ENCODE data around the gene TUBB4A. TPM values are rescaled to one million over a fixed set of nuclear protein-coding genes. Genes with fewer than 3 reads are reported as not detected.

Gene TUBB4A
- total RNA-seq, 1 experiment from 2014 or later: not detected

DNA sequence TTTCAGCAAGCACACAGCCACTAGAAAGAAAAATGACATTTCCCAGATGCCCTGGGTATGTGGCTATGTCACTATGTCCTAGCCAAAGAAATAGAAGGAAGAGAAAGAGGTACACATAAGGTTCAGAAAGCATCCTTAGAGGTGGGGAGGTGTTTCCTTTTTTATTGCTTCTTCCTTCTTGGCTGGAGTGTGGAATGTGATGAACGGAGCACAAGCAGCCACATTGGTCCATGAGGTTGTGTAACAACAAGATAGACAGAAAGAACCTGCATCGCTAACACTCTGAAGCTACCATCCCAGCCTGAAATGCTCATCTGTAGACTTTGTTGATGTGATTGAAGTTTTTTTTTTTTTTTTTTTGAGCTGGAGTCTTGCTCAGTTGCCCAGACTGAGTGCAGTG is 49.2 kb downstream of the TUBB4A start:
- no peaks in the 10 kb centered on the region for H3K36me3 ChIP-seq (ENCODE audit: low read depth)
- no peaks in the 10 kb centered on the region for H3F3A ChIP-seq (ENCODE audit: insufficient read depth, low read depth)
- no peak overlapping the region for H2AFZ ChIP-seq
- no peaks in the 10 kb centered on the region for H3K9me2 ChIP-seq (ENCODE audit: insufficient read depth)
- H3K4me2 ChIP-seq: no peak overlapping the region
- H3K27me3 ChIP-seq (ENCODE audit: insufficient read depth, low read depth): no peaks in the 10 kb centered on the region
- no peaks in the 10 kb centered on the region for H3K9me3 ChIP-seq (ENCODE audit: insufficient read depth, low read depth)
- TF ChIP-seq EZH2 (IDR thresholded peaks at IDR 0.05; ENCODE audit: low read depth): no peak
- TF ChIP-seq, protein P1, sequence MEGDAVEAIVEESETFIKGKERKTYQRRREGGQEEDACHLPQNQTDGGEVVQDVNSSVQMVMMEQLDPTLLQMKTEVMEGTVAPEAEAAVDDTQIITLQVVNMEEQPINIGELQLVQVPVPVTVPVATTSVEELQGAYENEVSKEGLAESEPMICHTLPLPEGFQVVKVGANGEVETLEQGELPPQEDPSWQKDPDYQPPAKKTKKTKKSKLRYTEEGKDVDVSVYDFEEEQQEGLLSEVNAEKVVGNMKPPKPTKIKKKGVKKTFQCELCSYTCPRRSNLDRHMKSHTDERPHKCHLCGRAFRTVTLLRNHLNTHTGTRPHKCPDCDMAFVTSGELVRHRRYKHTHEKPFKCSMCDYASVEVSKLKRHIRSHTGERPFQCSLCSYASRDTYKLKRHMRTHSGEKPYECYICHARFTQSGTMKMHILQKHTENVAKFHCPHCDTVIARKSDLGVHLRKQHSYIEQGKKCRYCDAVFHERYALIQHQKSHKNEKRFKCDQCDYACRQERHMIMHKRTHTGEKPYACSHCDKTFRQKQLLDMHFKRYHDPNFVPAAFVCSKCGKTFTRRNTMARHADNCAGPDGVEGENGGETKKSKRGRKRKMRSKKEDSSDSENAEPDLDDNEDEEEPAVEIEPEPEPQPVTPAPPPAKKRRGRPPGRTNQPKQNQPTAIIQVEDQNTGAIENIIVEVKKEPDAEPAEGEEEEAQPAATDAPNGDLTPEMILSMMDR (conservative IDR thresholded peaks at IDR 0.05): no peak
- intact Hi-C loops (cut with micrococcal nuclease; ENCODE audit: unreplicated experiment): no loop called here
- CTCF ChIA-PET: no interaction called here
- POLR2A ChIA-PET (ENCODE audit: unreplicated experiment): no interaction called here
- no peak overlapping the region for H3K27ac ChIP-seq
- no peak overlapping the region for H3K4me3 ChIP-seq
- H3K4me1 ChIP-seq (replicated peaks; ENCODE audit: insufficient read depth): no peaks in the 10 kb centered on the region
- no TSS peak for BruUV-seq (replicated peaks)
- no peak for DNase-seq
- H4K20me1 ChIP-seq (ENCODE audit: insufficient read depth): no peaks in the 10 kb centered on the region
- H3K79me2 ChIP-seq (ENCODE audit: low read depth): no peaks in the 10 kb centered on the region

DNA sequence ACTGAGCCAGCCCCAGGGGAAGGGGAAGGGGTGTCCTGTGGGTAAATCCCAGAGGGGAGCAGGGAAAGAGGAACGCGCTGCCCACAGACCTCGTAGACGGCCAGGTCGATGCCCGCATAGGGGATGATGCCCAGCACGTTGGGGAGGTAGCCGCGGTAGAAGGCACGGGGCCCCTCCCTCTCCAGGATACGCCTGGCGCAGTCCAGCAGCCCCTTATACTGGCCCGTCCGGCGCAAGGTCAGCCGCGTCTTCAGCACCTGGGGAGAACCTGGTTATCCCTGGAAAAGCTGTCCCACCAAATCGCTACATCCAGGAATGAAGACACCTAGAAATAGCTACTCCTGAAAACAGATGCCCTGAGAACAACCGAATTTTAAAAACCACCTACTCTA is 49.9 kb downstream of the TUBB4A start:
- Histone ChIP-seq H3K9me3 (ENCODE audit: insufficient read depth, low read depth) (no peaks in the 10 kb centered on the region), H3F3A (ENCODE audit: insufficient read depth, low read depth) (no peaks in the 10 kb centered on the region), H3K36me3 (ENCODE audit: low read depth) (no peaks in the 10 kb centered on the region), H2AFZ (no peak overlapping the region), H3K27ac (no peak overlapping the region), H3K9me2 (ENCODE audit: insufficient read depth) (no peaks in the 10 kb centered on the region), H3K4me1 (replicated peaks; ENCODE audit: insufficient read depth) (no peaks in the 10 kb centered on the region), H3K79me2 (ENCODE audit: low read depth) (no peaks in the 10 kb centered on the region), H4K20me1 (ENCODE audit: insufficient read depth) (no peaks in the 10 kb centered on the region), H3K4me3 (no peak overlapping the region), H3K27me3 (ENCODE audit: insufficient read depth, low read depth) (no peaks in the 10 kb centered on the region), H3K4me2 (no peak overlapping the region)
- CTCF ChIA-PET: no interaction called here
- intact Hi-C loops (cut with micrococcal nuclease; ENCODE audit: unreplicated experiment): no loop called here
- POLR2A ChIA-PET (ENCODE audit: unreplicated experiment): no interaction called here
- TF ChIP-seq EZH2 (IDR thresholded peaks at IDR 0.05; ENCODE audit: low read depth): no peak
- TF ChIP-seq, protein P1 (conservative IDR thresholded peaks at IDR 0.05): no peak
- DNase-seq: no peak
- BruUV-seq (replicated peaks): no TSS peak

DNA sequence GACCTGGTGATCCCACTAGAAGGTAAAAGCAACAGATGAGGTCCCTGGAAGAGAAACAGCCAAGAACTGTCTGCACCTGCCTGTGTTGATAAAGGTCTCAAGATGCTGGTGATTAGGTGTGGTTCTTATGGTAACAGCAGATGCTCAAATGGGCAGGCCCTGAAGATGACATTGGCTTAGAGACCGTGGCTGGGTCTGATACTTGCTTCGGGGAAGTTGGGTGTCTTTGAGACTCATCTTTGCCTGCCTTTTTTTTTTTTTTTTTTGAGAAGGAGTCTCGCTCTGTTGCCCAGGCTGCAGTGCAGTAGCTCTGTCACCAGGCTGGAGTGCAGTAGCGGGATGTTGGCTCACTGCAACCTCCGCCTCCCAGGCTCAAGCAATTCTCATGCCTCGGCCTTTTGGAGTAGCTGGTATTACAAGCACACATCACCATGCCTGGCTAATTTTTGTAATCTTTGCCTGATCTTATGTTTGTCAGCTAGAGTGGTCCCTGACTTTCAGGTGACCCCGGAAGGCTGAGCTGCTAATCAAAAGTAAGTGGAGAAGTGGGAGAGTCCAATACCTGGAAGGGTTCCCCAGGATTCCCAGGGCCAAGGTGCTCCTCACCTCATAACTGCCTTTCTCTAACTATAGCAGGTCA is 50.4 kb downstream of the TUBB4A start:
- Histone ChIP-seq H3K4me3 (no peak overlapping the region), H3K9me2 (ENCODE audit: insufficient read depth) (no peaks in the 10 kb centered on the region), H4K20me1 (ENCODE audit: insufficient read depth) (no peaks in the 10 kb centered on the region), H3K79me2 (ENCODE audit: low read depth) (no peaks in the 10 kb centered on the region), H3K36me3 (ENCODE audit: low read depth) (no peaks in the 10 kb centered on the region), H3K4me1 (replicated peaks; ENCODE audit: insufficient read depth) (no peaks in the 10 kb centered on the region), H2AFZ (no peak overlapping the region), H3K27ac (no peak overlapping the region), H3K9me3 (ENCODE audit: insufficient read depth, low read depth) (no peaks in the 10 kb centered on the region), H3K27me3 (ENCODE audit: insufficient read depth, low read depth) (no peaks in the 10 kb centered on the region), H3F3A (ENCODE audit: insufficient read depth, low read depth) (no peaks in the 10 kb centered on the region), H3K4me2 (no peak overlapping the region)
- POLR2A ChIA-PET (ENCODE audit: unreplicated experiment): no interaction called here
- TF ChIP-seq, protein P1 (conservative IDR thresholded peaks at IDR 0.05): no peak
- no peak for TF ChIP-seq EZH2 (IDR thresholded peaks at IDR 0.05; ENCODE audit: low read depth)
- DNase-seq: no peak
- BruUV-seq (replicated peaks): no TSS peak
- intact Hi-C loops (cut with micrococcal nuclease; ENCODE audit: unreplicated experiment): no loop called here
- CTCF ChIA-PET: no interaction called here
